ENCODE results near the gene IQCE.
"Not testable (repeated sequence)": the region's sequence is repeated elsewhere in the genome, so short reads cannot be mapped to it uniquely, and the experiment has no call there.

Gene IQCE

DNA sequence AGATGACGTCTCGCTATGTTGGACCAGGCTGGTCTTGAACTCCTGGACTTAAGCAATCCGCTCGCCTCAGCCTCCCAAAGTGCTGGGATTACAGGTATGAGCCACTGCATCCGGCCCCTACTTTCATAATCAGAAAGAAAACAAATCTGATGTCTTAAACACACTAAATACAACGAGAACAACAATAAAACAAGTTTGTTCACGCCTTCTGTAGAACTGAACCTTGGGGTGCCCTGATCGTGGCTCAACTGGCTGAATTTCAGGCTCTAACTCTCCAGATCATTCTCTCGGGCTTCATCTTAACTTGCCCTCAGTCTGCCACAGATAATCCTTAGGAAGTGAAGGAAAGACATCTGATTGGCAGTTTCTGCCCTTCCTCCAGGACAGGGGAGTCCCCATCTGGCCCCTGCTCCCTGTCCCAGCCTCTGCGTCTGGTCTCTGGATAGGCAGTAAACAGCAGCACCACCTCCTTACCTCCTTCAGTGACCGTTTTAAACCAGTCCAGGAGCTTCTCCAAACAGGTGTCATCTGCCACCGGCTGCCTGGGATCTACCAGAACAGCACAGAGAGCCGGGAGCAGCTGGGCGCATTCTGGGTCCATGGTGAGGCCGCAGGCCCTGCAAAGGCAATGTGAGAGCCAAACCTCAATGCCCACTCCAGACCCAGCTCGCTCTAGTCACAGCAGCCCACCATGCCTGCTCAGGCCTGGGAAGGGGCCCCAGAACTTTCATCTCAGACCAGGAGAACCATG lies 4.8 kb upstream of the IQCE start:
- DNase-seq (ENCODE audit: low read depth) = no peak

DNA sequence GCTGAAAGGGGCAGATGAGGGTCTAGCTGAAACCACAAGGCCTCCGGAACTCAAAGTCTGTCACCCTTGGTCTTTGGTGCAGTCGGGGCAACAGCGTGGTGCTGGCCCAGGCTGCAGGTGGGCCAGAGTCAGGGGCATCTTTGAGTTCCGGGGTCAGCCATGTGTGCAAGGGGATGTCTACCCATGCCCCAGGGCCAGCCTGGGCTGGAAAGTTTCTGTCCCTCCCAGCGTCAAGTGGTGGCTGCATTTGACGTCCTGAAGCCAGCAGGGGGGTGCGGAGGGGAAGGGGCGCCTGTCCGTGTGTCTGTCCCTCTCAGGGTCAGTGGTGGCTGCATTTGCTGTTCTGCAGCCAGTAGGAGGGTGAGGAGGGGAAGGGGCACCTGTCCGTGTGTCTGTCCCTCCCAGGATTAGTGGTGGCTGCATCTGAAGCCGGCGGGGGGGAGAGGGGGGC lies 4.1 kb upstream of the IQCE start:
- DNase-seq (ENCODE audit: low read depth) = no peak

DNA sequence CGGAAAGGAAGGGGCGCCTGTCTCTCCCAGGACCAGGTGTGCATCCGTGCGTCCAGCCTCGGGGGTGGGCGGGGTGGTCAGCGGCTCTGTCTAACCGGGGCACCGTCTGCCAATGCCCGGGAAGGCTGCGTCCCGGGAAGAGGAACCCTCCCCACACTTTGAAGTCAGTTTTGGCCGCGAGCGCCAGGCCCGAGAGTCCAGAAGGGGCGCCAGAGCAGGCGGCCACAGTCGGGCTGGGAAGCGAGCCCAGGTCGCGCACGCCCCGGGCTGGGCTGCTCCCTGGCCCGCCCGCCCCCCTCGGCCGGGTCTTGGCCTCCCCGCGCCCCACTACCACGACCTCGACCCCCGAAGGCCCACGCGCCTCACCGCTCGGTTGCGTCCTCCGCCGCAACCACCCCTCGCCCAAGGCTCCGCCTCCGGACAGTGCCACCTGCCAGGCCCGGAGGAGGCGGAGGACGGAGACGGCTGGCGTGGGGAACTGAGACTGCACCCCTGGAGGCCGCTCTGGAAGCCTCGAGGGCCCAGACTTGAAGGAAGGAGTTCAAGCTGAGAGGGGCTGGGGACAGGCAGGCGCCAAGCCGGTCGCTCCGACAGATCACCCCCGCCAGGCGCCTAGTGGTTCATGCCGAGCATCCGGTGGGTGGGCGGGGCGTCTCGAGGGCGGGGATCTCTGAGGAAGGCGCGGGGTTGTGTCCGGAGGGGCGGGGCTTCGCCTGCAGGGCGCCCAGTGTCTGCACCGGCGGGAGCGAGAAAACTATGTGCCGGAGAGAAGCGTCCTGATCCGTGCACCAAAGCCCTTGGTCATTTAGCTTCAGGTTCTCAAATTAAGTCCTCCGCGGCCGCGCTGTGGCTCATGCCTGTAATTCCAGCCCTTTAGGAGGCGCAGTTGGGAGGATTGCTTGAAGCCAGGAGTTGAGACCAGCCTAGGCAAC lies 3.4 kb upstream of the IQCE start, which contains the start of gene BRAT1:
TSS of gene BRAT1 (minus strand) at position 404 of the 932 bp plus-strand sequence. CDS start 1,093 bp downstream, outside the sequence.
- DNase-seq (ENCODE audit: low read depth) = peak; percentile 94

DNA sequence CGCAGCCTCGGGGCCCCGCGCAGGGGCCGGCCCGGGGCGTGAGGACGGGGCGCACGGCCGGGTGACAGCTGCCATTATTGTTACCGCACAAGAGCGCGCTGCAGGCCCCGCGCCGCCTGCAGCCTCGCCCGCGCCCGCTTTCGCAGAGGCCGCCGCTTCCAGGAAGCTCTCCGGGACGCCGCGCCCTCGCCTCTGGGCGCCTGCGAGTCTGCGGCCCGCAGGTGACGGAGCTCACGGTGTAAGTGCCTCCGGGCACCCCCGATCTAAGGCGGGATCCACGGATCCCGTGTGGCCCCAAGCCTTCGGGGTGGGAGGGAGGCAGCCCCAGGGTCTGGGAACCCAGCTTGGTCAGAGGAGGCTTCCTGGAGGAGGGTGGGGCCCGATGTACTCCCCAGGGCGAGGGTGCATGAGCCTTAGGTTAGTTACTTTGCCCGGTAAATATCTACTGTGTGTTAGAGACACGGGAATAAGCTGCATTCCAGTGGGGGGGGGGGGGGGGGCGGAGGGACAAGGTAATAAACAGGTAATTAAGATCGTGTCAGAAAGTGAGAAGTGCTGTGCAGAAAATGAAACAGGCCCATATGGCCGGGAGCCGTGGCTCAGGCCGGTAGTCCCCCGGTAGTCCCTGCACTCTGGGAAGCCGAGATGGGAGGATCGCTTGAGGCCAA lies 638 bp downstream of the IQCE start:
- DNase-seq (ENCODE audit: low read depth) = no peak

DNA sequence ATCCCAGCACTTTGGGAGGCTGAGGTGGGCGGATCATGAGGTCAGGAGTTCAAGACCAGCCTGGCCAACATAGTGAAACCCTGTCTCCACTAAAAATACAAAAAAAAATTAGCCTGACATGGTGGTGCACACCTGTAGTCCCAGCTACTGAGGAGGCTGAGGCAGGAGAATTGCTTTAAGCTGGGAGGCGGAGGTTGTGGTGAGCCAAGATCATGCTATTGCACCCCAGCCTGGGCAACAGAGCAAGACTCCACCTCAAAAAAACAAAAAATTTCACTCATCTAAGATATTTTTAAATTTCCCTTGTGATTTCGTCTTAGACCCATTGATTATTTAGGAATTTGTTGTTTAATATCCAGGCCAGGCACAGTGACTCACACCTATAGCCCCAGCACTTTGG lies 5.2 kb downstream of the IQCE start:
- not testable (repeated sequence) for DNase-seq (ENCODE audit: low read depth)

DNA sequence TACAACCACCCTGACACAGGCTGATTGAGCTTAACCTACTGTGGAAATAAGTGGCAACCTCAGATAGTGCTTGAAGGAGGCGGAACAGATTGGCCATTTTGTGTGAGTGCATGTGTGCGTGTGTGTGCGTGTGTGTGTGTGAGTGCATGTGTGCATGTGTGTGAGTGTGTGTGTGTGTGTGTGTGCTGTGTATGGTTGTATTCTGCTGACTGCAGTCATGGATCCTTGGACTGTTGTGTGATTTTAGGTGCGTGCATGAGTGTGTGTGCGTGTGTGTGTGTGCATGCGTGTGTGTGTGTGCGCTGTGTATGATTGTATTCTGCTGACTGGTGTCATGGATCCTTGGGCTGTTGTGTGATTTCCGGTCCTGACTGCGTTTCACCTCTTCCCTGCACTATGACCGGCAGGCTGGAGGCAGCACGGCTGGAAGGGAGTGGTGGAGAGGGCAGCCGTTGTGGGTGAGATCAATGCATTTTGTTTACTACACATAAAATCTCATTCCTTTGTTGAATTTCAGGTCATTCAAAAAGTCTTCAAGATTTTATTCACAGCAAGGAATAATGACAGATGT lies 6.3 kb downstream of the IQCE start:
- DNase-seq (ENCODE audit: low read depth) = no peak

DNA sequence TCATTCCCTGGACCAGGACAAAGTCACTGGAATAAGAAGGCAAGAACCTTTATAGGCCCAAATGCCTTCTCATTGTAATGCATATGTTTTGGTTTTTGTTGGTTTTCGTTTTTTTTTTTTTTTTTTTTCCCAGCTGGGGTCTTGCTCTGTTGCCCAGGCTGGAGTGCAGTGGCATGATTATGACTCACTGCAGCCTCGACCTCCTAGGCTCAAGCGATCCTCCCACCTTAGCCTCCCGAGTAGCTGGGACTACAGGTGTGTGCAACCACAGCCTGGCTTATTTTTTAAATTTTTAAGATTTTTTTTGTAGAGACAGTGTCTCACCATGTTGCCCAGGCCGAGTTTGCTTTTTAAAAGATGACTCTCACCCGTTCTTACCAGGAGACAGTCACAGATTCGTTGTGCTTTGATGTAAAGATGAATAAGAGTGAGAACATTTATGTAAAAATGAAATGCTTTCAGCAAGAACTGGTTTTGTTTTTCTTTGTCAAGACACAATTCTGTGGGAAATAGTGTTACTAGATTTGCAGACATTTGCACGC lies 7.6 kb downstream of the IQCE start:
- no peak for DNase-seq (ENCODE audit: low read depth)

DNA sequence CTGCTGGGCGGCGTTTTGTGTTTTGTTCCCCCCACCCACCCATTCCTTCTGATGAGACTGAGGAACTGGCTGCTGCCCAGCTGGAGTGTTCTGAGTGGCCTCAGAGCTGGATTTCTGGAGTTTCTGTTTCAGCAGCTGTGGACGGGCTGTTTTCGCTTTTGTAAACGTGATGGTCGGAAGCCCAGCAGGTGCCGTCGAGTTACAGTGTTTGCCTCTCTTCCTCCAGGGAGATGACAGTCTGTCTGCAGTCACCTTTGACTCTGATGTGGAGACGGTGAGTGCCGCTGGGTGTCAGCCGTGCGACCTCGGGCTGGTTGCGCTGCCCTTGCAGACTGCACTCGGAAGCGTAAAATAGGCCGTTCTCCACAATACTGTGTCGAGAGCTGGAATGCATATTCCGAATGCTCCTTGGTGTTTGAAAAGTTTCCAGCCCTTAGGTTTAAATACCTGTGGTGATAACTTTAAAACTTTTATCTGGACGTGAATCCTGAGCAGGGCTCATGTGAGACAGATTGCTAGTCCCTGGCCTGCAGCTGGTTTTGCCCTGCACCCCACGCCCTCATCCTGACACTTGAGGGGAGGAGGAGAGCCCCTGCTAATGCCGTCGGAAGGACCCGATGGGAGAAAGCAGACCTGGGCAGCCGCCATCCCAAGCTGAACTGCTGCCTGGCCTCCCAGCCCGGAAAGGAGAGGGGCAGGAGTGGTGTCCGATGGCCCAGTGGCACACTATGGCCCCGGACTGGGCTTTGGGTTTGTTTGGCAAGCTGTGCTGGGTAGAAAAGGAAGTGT lies 8.3 kb downstream of the IQCE start:
- no peak for DNase-seq (ENCODE audit: low read depth)

DNA sequence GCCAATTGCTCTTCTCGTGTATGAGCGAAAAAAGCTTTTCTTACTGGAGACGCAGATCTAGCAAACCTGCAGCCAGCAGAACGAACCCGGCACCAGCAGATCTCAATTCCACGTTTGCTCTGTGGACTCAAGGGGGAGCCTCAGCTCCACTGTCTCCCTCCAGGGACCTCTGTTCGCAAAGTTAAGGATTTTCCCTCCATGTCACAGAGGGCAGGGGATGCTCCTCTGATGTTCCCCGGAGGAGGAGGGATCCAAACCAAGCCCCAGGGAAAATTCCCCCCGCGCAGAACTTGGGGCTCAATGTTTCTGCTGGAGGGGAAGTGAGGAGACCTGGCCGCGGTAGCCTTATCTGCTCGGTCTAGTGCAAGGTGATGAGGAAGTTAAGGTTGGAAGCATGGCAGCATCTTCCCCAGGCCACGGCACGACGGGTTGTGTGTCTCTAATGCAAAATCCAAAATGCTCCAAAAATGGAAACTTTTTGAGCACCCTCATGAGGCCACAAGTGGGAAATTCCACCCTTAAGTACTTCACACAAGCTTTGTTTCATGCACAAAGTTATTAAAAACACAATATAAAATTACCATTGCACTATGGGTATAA lies 9.0 kb downstream of the IQCE start:
- no peak for DNase-seq (ENCODE audit: low read depth)

DNA sequence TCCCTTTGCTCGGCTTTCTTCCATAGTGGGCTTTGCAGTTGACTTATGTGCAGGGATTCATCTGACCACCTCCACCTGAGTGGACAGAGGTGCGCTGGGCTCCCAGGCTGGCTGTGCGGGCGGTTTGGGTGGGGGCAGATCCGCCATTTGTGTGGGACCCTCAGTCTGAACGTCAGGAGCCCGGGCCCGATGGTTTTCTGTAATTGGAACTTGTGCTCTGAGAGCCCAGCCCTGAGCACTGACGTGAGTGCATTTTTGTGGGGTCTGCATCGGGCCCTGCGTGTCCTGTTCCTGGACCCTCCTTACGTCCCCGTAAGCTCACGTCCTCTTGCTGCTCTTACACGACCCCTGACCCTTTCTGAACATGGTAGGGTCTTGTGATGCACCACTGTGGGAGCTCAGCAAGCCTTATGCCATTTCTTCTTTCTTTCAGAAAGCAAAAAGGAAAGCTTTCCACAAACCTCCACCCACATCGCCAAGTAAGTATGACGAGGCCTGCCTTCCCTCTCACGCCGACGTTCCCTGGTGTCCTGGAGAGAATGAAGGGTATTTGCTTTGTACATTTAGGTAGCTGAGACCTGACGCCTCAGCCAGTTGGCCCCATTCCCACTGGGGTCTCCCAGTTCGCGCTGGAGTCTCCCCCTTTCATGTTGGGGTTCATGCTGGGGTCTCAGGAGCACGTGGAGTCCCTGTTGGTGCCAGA lies 9.9 kb downstream of the IQCE start:
- DNase-seq (ENCODE audit: low read depth) = no peak

DNA sequence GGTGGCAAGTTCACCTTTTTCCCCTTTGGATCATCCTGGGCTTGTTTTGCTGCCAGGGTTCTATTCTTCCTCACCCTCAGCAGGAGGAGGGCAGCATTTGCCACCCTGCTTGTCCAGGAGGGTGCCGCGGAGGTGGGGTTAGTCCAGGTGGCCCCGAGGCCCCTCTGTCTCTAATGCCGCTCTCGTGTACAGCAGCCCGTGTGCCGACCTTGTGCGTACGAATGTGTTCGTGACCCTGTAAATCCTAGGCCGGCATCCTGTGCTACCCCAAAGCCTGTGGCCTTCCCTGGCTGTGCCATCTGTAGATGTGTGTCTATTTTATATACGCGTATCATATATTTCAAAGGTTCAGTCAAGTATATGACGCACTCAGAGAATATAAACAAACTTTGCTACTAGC lies 10.6 kb downstream of the IQCE start:
- DNase-seq (ENCODE audit: low read depth) = no peak

DNA sequence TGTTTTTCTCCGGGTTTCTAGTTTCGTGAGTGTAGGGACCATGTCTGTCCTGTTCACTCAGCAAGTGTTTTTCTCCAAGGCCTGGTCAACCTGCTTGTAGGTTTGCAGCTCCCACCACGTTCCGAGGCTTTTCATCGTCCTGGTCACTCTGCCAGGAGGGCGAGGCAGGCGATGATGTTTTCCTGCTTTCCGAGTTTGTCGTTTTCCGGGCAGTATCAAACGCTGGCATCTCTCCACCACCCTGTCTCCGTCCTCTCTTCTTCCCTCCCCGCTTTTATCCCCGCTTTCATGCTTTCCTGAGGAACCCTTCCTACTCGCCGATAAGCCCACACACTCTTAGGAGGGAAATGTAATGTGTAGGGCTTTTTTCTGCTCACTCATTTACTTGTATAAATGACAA lies 11.2 kb downstream of the IQCE start:
- no peak for DNase-seq (ENCODE audit: low read depth)

DNA sequence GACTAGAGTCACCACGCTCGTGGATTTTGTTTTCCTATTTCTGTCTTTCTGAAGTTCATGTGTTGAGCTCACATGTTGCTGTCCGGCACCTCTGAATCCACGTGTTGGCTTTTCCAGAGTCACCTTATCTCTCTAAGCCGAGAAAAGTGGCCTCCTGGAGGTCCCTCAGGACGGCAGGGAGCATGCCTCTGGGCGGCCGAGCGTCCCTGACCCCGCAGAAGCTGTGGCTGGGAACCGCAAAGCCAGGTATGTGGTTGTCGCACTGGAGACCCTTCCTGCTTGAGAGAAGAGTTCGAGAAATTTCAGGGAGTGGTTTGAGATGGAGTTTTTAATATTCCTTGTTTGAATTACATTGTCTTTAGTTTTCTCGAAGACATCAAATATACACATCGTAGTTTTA lies 12.6 kb downstream of the IQCE start:
- no peak for DNase-seq (ENCODE audit: low read depth)

DNA sequence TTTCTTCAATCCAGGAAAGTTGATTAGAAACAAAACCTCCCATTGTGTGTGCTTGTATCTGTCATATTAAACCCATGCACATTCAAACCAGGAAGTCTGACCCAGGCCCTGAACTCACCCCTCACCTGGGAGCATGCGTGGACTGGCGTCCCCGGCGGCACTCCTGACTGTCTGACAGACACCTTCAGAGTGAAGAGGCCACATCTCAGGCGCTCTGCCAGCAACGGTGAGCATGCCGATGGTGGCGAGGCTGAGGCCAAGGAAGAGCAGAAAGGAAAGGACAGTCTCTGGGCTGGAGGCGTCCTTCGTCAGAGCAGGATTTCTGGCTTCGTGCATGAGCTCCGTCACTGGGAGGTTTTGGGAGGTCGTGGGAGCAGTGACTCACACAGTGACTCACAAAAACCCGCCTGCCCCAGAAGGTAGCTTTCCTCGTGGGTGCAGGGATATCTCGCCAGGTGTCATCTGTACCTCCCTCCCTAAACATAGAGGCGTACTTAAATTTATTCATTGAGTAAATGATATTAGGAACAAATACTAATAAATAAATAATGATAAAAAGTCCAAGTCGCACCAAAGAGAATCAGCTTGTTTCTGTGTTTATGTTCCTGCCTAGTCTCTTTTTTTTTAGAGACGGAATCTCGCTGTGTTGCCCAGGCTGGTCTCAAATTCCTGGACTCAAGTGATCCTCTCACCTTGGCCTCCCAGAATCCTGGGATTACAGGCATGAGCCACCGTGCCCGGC lies 13.5 kb downstream of the IQCE start:
- DNase-seq (ENCODE audit: low read depth) = no peak

DNA sequence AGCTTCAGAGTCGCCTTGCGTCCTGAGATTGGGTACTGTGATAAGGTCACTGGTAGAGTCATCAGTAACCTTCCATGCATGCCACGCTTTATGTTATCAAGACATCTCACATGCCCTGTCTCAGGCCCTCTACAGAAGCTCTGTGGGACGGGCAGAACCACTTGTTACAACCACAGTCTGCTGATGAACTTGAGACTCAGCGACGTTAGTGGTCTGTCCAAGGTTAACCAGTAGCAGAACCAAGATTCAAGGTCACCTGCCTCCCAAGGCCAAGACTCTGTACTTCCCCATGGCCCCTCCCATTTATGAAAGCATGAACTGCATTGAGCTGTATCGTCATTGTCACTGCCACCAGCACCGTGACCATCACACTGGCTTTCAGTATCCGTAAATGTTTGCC lies 15.0 kb downstream of the IQCE start:
- no peak for DNase-seq (ENCODE audit: low read depth)

DNA sequence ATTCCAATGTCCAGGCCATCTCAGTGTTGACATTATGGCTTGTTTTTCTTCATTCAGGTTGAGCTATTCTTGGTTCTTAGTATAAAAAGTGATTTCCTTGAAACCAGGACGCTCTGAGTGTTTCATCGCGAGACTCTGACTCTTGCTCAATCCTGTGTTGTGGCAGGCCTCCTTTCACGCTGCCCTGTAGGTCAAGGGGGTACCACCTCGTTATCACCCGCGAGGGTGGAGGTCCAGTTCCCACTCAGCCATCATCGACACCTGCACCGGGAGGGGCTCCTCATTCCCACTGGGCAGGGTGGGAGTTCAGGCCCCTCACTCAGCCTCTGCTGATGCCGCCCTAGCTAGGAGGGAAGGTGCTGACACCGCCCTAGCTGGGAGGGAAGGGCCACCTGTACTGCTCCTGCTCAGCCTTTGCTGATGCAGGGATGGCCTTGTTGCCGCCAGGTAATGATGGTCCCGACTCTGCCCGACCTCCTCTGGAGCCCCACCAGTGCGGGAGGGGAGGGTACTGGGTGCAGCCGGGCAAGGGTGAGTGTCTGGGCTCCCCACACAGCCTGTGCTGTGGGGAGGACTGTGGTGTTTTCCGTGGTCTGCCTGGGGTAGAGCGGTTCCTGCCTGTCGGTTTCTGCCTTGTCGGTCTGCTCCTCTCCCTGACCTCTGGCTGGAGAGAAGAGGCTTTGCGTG lies 16.4 kb downstream of the IQCE start:
- DNase-seq (ENCODE audit: low read depth) = no peak

DNA sequence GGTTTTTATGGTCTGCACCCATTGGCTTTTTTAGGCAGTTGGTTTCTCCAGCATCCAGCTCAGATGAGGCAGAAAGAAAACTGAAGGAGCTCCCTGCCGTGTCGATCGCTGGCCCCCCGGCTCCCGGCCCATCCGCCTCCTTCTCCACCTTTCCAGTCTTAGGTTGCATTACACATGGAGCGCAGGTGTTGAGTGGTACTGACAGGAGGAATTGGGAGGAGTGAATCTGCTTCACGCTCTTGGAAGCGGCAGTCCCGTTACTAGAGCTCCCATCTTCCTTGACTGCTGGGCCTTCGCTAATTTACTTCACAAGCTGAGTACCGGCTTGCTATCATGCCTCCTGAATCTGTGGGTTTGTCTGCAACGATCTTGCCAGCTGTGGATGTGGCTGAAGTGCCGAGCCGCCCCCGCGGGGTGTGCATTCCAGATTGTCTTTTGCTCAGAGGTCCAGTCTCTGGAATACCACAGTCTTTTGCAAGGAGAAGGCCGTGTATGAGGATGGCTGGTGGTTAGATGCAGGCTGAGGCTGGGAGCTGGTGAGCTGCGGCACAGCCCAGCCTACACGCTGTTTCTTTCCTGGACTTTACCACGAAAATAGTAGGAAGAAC lies 17.1 kb downstream of the IQCE start:
- DNase-seq (ENCODE audit: low read depth) = no peak
